ENCODE data around the gene GRM7. TPM values are rescaled to one million over a fixed set of nuclear protein-coding genes. Genes with fewer than 3 reads are reported as not detected.

Gene GRM7
- total and polyA plus RNA-seq, 8 donors = 0.05 to 2.2 TPM; not detected in 6

DNA sequence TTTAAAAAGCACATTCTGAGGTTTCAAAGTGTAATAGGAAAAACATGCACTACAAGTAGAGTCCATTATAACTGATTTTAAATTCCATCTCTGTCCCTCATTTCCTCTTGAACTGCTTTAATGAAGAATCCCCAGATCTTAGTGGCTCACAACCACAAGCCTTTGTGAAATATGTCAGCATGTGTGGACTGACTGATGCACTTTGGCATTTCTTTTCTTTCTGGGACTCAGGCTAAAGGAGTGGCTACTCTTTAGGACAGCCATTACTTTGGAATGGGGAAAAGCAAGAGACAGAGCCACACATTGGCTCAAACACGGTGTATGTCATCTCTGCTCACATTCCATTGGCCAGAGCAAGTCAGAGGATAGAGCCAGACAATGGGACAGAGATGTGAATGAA lies 139.6 kb downstream of the GRM7 start:
- intact Hi-C loops (cut with DNase I; ENCODE audit: low total_unique reads) = no loop called here
- Histone ChIP-seq H3K9me3 (peaks cover 0 to 6% (median 3%) of the 10 kb centered on the region in 4 donors), H3K27ac (no peak overlapping the region), H3K27me3 (no peaks in the 10 kb centered on the region), H3K4me3 (no peak overlapping the region), H3K4me1 (no peaks in the 10 kb centered on the region), H3K36me3 (no peaks in the 10 kb centered on the region)
- DNase-seq = no peak
- no peak for TF ChIP-seq POLR2AphosphoS5 (IDR thresholded peaks at IDR 0.05)
- TF ChIP-seq, protein P1, sequence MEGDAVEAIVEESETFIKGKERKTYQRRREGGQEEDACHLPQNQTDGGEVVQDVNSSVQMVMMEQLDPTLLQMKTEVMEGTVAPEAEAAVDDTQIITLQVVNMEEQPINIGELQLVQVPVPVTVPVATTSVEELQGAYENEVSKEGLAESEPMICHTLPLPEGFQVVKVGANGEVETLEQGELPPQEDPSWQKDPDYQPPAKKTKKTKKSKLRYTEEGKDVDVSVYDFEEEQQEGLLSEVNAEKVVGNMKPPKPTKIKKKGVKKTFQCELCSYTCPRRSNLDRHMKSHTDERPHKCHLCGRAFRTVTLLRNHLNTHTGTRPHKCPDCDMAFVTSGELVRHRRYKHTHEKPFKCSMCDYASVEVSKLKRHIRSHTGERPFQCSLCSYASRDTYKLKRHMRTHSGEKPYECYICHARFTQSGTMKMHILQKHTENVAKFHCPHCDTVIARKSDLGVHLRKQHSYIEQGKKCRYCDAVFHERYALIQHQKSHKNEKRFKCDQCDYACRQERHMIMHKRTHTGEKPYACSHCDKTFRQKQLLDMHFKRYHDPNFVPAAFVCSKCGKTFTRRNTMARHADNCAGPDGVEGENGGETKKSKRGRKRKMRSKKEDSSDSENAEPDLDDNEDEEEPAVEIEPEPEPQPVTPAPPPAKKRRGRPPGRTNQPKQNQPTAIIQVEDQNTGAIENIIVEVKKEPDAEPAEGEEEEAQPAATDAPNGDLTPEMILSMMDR (IDR thresholded peaks at IDR 0.05) = no peak
- no peak for TF ChIP-seq POLR2A (IDR thresholded peaks at IDR 0.05)
- no peak for TF ChIP-seq EP300 (IDR thresholded peaks at IDR 0.05)
- 31 to 71% (median 42%) methylated on average over 1 of the region's 1 CpG for WGBS, 5 donors

DNA sequence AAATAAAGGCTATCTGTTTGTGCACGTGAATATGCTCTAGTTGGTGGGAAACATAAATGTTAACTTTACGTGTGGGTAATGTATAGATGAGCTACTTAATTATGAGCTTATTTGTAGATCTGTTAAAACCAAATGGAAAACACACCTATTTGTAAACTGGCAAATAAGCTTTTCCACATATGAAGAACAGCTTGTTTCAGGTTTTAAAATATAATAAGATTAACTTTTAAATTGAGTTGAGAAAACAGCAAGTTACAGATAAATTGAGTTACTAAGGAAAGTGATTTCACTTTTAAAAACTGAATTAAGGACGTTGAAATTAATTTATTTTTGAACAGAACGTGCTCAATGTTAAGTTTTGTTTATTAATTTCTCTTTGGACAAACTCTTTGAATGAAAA lies 140.5 kb downstream of the GRM7 start:
- H3K4me1 ChIP-seq = no peaks in the 10 kb centered on the region
- no peak overlapping the region for H3K4me3 ChIP-seq
- no peak for DNase-seq
- H3K27me3 ChIP-seq = no peaks in the 10 kb centered on the region
- H3K36me3 ChIP-seq = no peaks in the 10 kb centered on the region
- H3K27ac ChIP-seq = no peak overlapping the region
- H3K9me3 ChIP-seq = peaks cover 0 to 6% (median 3%) of the 10 kb centered on the region in 4 donors
- no peak for TF ChIP-seq EP300 (IDR thresholded peaks at IDR 0.05)
- TF ChIP-seq, protein P1 (IDR thresholded peaks at IDR 0.05) = no peak
- no peak for TF ChIP-seq POLR2A (IDR thresholded peaks at IDR 0.05)
- TF ChIP-seq POLR2AphosphoS5 (IDR thresholded peaks at IDR 0.05) = no peak
- intact Hi-C loops (cut with DNase I; ENCODE audit: low total_unique reads) = no loop called here
- 79 to 86% (median 84%) methylated on average over 4 of the region's 4 CpGs for WGBS, 5 donors

DNA sequence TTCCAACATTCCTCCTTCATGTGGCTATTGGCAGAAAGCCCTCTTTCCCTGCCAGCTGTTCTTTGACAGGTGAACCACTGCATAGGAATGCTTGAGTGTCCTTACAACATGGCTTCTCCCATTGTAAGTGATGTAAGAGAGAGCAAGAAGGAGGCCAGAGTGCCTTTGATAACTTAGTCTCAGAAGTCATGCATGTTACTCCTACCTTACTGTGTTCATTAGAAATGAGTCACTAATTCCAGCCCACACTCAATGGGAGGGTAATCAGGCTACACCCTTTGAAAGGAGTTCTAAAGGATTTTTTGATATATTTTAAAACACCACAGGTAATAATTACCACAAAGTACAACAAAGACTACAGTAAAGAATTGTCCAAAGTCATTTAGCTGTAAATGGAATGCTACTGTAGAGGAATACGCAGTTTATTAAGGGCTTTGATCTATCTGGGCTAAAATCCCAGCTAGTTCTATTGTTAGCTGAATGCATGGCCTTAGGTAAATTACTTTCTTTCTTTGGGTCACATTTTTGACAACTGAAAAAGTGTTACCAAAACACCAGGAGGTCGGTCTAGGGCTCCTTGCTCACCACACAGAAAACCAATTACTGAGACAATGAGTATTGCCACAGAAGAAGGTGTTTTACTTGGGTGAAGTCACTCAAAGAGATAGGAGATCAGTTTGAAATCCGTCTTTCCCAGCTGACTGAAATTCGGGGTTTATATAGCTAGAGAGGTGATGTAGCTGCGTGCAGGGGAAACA lies 154.9 kb downstream of the GRM7 start:
- TF ChIP-seq, protein P1 (IDR thresholded peaks at IDR 0.05) = no peak
- TF ChIP-seq POLR2AphosphoS5 (IDR thresholded peaks at IDR 0.05) (no peak), EP300 (IDR thresholded peaks at IDR 0.05) (no peak), POLR2A (IDR thresholded peaks at IDR 0.05) (no peak)
- Histone ChIP-seq H3K9me3 (peaks cover 0 to 13% (median 9%) of the 10 kb centered on the region in 4 donors), H3K27me3 (no peaks in the 10 kb centered on the region), H3K4me3 (no peak overlapping the region), H3K36me3 (no peaks in the 10 kb centered on the region), H3K27ac (no peak overlapping the region), H3K4me1 (no peaks in the 10 kb centered on the region)
- 52 to 59% (median 54%) methylated on average over 5 of the region's 5 CpGs for WGBS, 5 donors
- no peak for DNase-seq
- intact Hi-C loops (cut with DNase I; ENCODE audit: low total_unique reads) = no loop called here

DNA sequence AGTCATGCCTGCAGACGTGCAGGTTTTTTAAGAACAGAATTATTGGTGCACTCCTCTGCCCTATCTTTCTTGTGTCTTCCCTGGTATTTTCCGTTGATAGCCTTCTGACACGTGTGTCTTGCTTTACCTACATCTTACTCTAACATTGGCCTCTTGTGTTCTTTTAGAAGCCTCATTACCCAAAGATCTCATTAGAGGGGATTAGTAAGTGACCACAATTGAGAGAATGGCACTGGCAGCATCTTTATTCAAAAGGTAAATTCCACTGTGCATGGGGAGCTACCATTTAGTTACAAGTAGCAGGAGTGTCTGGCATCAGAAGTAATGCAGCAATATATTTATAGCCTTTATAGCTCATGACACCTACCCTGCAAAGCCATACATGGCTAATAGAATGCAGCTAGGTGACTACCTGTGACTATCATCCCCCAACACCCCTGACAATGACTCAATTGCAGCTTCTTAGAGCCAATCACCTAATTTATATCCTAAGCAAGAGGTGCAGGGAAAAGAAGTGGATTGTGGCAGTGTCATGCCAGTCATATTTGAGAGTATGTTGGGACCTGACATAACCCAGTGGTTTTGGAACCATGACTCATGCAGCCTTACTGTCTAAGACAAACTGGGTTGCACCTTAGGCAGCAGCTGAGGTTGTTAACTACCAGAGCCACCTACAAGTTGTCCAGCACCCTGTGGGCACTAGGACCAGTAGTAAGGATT lies 164.8 kb downstream of the GRM7 start:
- H3K4me3 ChIP-seq = no peak overlapping the region
- no peaks in the 10 kb centered on the region for H3K36me3 ChIP-seq
- intact Hi-C loops (cut with DNase I; ENCODE audit: low total_unique reads) = no loop called here
- TF ChIP-seq, protein P1 (IDR thresholded peaks at IDR 0.05) = no peak
- TF ChIP-seq POLR2AphosphoS5 (IDR thresholded peaks at IDR 0.05) (no peak), POLR2A (IDR thresholded peaks at IDR 0.05) (no peak), EP300 (IDR thresholded peaks at IDR 0.05) (no peak)
- no peaks in the 10 kb centered on the region for H3K4me1 ChIP-seq
- H3K9me3 ChIP-seq = no peaks in the 10 kb centered on the region
- no peak overlapping the region for H3K27ac ChIP-seq
- DNase-seq = no peak
- H3K27me3 ChIP-seq = no peaks in the 10 kb centered on the region
- WGBS, 5 donors = 48 to 55% (median 53%) methylated on average over 3 of the region's 3 CpGs
